Umbilical cord (tissue), 2 donors: Measurements from ENCODE around the gene TRMO. TPM values are rescaled to one million over a fixed set of nuclear protein-coding genes. Genes with fewer than 3 reads are reported as not detected.

Experiments used
- DNase-seq: peaks from one replicate; pipeline ENCODE4 v3.0.0-alpha.2; 2015; ENCODE audit warnings: low spot score
- total RNA-seq: library from RNA; depleted of rRNA; stranded (reverse); fragments of >200 nt; gene quantifications from one replicate; pipeline ENCODE4 v1.2.3, GENCODE V29; 2014; ENCODE audit warnings: low replicate concordance; ENCODE audit not compliant: insufficient read depth

Gene TRMO
- total RNA-seq, 1 donor from 2014 or later, result 37.1 TPM

DNA sequence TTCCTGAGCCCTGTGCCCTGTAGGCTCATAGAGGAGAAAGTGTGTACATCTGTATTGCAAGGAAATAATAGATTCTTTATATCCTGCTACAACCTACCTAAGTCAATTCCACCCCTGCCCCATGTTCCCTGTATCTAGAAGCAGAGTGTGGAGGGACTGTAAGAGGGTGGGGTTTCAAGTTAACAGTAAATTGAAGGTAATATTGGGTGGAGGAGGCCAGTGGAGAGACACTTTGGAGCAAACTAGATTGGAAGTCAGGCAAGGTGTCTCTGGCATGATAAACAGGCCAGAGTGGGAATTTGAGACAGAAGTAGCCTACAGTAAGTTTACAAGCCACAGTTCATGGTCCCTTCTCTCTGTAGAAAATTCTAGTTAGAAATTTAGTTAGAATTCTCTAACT lies 17.9 kb upstream of the TRMO start:
- no peak for DNase-seq

DNA sequence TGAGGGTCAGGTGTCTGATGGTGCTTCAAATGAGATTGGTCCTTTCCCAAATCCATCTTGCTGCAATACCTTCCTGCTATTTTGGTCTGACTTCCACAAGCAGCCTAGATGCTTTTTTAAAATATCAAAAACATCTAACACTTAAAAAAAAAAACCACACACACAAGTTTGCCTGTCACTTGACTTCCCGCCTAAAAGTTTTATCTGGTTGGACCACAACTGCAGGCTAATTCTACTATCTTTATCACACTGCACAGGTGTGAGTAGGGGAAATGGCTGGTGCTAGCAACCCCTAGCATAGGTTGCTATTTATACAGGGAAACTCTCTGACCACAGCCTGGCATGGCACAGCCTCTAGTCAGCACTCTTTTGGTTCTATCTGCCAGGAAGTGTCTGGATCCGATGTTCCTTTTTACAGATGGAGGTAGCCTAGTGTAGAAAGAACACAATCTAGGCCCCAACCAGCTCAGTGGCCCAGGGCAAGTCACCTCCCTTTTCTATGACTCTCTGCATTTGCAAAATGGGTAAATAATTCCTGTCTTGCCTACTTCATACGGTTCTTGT lies 15.9 kb upstream of the TRMO start, which contains the start of gene HEMGN:
Gene HEMGN, minus strand, starts transcription at position 92 of the 564 bp plus-strand sequence. Its CDS starts 36 bp downstream, at position 56.
- DNase-seq, result no peak

DNA sequence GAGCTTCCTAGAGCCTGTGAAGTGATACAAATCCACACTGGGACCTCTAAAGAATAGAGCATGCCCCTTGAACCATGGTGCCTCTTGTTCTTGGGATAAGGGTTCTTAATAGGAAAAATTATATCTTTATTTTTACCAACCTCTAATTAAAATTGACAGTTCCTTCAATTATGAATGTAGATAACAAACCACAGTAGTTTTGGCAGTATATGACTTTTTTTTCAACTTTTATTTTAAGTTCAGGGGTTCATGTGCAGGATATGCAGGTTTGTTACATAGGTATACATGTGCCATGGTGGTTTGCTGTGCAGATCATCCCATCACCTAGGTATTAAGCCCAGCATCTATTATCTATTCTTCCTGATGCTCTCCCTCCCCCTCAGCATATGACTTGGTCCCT lies 14.7 kb upstream of the TRMO start:
- no peak for DNase-seq

DNA sequence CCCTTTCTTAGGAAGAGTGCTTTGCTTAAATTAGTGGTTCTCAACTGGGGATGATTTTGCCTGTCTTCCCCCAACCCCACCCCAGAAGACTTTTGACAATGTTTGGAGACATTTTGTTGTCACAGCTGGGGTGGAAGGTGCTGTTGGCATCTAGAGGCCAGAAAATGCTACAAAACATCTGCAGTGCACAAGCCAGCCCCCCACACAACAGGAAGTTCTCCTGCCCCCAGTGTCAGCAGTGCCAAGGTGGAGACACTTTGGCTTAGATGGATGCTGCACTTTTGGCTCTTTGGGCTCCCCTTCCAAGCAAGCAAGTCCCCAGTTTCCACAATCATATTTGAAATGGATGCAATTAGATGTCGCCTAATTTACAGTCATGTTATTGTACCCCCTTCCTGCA lies 13.0 kb upstream of the TRMO start:
- DNase-seq, result no peak

DNA sequence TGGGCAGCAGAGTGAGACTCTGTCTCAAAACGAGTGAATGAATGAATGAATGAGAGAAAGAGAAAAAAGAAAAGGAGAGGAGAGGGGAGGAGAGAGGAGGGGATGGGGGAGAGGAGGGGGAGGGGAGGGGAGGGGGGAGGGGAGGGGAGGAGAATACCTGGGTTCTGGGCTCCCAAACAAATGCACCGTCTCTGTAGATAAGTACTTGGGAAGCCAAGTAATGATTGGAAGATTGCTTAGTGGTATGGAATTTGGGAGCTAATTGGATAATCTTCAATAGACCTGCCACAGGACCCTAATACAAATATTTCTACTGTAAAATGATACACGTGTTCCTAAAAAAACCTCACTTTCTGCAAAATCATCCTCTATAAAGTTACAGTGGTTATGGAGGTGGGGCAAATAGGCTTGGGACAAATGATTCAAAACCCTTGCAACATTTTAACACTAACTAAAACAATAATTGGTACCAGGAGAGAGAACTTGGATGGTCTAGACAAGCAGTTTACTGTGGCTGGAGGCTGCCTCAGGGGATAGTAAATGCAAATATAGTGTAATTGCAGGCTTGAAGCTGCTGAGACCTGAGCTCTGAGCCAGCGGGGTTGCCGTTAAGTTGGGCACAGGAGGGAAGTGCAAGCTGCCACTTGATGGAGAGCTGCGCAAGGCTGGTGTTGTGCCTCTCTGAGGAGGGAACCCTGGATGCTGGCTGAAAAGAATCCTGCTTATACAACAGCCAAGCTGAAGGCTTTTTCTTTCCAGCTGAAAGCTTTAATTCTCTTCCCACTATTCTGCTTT lies 12.2 kb upstream of the TRMO start:
- no peak for DNase-seq

DNA sequence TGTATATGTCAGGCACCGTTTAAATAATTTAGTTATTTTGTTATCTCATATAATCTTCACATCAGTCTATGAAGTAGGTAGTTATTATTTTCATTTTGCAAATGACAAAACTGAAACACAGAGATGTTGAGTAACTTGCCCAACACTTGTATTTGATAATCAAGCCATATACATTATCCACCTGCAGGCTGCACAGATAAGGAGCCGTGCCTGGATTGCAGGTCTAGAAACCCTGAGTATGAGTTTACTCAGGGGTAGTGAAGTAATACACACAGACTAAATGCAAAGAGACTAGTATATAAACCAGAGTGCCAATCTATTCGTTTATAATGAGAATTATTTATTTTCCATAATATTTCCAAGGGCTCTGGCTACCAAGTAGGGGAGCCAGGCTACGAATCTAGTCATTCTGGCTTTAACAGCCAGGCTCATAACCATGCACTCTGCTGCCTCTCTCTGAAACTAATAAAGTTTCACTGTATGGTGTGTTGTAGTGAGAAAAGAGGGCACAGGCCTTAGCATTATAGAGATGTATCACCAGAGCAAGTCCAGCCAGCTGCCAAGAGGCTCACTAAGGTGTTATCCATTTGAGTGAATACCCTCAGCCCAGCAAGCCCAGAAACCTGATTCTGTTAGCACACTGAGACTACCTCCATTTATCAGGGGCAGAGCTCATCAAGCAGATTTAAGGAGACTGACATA lies 11.1 kb upstream of the TRMO start:
- DNase-seq, result no peak

DNA sequence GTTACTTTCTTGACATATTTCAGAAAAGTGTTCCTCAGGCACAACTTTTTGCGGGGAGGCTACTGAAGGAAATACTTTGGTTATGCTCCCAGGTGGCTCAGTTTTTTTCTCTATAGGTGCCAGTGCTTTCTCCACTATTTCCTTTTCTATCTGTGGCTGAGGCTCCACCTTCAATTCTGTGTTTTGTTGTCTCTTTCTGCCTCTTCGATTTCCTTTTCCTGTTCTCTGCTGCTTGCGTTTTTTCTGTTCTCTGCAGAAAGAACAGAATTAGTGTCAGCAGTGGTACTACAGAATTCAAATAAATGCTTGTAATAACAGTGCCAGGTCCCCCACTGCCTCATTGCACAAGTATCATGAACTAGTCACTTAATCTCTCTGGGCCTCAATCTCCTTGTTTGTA lies 8.7 kb upstream of the TRMO start:
- no peak for DNase-seq

DNA sequence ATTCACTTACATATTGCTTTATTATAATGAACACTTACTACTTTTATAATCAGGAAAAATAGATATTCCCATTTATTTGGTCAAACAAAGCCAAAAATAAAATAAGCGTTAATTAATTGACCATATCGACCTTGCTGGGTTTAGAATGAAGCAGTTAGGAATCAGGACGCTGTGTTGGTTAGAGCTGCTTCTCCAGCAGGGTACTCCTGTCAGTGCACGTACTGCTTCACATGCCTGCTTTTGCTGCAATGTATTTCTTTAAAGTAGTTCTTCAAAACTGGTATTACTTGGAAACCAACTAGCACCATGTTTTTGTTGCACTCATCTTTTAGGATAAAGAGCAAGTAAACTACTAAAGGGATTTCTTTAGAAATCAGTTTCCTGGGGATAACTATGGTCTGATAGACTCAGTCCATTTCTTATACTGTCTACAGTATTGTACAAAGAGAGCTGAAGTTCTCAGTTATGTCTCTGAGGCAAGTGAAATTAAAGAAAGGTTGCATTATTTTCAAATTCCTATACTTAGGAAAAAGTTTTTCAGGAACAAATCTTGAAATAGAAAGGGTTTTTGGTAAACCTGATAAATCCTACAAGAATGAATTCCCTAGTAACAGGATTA lies 6.8 kb upstream of the TRMO start:
- DNase-seq, result no peak

DNA sequence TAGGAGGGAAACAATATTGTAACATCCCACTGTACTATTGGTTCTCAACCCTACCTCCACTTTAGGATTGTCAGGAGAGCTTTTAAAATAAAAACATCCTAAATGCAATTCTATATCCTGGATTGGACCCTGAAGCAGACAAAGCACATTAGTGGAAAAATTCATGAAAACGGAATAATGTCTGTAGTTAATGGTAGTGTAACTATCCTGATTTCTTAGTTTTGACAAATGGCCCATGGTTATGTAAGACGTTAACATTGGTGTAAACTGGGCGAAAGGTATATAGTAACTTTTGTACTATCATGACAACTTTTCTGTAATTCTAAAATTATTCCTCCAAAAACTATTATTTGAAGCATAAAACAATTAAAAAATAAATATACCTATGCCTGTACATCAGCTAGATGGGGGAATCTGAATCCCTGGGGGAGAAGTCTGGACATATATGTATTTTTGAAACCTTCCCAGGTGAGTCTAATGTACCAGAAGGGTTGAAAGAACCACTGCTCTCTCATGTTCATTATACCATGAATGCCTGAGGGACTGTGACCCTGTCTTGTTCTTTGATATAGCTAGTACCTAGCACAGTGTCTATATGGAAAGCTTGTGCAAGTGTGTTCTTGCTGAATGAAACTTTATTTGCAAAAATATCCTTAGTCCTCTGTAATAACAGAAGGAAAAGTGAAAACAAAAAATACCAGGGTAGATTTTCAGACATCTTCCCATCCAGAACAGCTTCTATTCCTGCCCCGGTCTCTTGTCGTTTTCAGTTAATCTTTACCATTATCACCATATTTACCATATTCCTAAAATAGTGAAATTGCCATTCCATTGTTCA lies 3.4 kb upstream of the TRMO start:
- DNase-seq, result no peak

DNA sequence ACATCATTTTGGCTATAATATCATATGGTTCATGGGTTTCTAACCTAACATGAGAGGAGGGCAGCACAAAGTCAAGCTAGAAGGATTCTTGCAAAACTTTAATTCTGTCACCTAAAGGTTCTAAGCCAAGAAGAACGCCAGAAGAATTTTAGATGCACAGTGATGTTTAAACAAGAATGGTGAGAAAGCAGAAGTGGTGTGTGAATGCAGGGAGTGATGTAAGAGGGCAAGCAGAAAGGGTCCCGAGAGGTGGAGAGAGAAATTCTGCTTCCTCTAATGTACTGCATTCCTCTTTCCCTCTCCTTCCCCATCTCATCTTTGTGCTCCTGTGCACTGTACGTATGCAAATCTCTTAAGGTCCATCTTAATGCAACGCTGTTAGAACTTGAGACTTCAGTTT lies 2.1 kb upstream of the TRMO start:
- no peak for DNase-seq

DNA sequence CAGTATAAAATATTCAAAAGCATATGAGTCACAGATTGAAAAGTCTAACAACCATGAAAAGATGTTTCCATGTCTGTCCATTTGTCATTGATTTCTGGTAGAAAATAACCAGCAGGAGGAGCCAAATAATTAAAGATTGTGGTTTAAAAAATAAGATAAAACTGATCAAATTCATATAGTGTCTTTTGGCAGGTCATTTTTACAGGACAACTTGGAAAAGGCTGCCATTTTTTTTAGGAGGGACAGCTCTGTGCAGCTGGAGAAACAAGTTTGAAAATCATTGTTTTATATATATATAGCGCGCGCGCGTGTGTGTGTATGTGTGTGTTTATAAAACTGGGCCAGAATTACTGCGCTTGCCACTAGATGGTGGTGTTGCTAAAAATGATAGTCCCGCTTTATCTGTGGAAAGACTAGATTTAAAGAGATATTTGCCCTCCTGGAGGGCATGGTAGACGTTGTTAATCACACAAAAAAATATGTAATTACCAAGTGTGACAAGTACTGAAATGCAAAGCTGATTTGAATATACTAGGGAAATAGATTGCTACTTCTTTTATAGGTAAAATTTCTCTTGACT lies 1.3 kb upstream of the TRMO start:
- DNase-seq, result peak; percentile 88

DNA sequence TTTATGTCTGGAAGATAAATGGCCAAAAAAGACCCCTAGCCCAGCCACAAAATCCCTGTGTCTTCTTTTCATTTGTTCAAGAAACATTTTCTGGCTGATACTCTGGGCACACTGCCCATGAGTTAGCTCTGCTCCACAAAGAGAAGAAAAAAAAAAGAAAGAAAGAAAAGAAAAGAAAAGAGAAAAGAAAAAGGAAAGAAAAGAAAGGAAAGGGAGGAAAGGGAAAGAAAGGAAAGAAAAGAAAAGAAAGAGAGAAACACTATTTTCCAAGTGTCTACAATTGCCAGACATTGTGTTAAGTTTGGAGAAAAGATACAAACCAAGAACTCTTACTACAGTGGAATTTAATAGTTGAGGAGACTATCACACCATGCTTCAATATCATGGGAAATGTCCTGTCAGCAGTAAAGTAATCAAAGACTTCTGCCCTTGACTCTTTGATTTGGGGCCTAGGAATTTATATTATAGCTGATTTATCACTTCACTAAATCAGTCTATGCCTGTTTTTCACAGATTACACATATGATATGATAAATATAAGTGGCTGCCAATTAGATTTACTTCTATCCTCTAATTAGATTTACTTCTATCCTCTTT lies 3.0 kb downstream of the TRMO start:
- no peak for DNase-seq

DNA sequence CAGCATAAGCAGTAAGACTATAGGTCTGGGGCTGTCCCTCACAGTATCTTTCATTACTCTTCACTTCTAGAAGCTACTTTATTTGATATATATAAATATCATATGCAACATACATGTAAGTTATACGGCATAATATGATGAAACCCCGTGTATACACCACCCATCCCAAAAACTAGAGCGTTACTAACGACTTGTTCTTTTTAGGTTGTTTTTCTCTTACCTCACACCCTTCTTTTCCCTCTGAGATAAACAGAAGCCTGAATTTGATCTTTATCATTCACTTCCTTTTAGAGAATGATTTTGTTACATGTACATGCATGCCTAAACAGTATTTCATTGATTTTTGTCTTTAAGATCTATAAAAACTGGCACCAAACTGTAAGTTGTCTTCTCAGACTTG lies 3.7 kb downstream of the TRMO start:
- DNase-seq, result no peak

DNA sequence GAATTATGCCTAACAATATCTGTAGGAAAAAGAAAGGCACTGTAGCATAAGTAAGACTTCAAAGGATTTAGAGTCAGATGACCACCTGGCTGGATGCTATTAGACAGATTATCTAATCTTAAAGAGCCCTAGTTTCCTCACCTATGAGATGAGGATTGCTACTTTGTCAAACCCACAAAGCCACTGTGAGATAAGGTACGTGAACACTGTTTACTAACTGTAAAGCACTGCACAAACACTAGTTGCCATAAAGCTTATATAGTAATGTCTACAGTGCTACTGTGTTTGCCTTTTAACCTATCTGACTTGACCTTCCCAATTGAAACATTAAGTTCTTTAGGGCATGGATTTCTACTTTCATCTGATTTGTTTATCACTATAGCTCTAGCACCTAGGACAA lies 10.3 kb downstream of the TRMO start:
- DNase-seq, result no peak

DNA sequence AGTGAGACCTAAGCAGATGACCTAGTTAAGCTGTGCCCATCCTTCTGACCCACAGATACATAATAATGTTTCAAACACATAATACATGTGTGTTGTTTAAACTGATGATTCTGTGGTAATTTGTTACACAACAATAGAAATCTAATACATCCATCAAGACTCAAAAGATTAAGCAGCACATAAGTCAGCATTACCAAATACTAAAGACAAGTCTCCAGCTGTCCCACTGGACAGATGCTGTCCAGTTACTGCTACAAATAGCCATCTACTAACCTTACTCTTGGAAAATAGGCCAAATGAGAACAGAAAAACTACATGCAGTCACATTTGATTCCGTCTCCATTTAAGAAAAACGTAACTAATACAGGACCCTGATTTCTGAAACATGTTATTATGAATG lies 10.8 kb downstream of the TRMO start:
- no peak for DNase-seq

DNA sequence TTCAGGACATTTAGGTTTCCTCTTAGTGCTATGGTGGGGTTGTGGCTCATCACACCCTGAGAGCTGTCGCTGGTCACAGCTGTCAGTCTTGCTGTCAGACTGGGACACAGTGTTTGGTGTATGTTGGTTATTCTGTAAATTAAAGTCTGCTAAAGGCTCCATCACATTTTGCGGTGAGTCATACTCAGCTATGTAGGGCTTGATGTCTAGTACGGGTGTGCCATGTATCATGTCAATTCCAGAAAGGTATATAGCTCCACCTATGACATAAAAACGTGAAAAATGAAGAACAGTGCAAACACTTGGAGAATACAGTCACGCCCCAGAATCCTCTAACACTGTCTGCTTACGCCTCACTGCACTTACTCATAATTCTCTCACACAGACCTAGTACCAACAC lies 11.9 kb downstream of the TRMO start:
- DNase-seq, result no peak

DNA sequence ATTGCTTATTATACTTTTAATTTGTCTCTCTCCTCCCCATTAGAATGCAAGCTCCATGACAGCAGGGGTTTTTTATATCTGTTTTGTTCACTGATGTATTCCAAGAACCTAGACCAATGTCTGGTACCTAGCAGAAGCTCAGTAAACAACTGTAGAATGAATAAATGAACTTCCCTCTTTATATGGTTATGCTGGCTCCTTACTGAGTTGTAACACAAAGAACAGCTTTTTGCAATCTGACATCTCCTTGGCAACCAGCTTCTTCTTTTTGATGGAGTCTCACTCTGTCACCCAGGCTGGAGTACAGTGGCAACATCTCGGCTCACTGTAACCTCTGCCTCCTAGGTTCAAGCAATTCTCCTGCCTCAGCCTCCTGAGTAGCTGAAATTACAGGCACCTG lies 13.6 kb downstream of the TRMO start:
- no peak for DNase-seq

DNA sequence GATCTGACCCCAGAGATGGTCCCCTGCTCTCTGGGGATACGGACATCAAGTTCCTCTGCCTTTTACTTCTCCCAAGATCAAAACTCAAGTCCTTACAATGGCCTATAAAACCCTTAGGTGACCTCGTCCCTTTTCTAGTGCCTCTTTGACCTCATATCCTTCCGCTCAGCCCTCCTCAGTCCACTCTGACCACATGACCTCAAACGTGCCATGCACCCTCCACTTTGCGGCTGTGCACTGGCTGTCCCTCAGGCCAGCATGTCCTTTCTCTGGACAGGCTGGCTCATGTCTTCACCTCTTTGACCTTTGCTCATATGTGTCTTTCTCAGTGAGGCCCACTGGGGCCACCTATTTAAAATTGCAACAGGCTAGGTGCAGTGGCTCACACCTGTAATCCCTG lies 14.7 kb downstream of the TRMO start:
- DNase-seq, result no peak

DNA sequence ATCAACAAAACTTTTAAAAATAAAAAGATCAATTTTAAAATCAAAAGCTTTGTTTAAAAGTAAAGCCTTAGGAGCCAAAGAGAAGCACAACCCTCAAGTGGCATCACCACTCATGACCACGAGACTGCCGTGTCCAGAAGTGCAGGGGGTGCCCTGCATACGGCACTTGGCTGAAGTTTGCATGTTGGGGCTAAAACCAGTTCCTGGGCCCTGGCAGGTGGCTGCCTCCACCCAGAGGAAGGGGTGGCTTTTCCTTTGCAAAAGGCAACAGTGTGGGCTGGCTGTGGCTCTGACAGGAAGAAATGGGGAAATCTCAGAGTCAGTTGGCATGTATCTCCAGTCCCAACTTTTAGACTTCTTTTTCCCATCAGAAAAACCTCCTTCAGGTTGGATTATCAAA lies 15.3 kb downstream of the TRMO start:
- DNase-seq, result no peak

DNA sequence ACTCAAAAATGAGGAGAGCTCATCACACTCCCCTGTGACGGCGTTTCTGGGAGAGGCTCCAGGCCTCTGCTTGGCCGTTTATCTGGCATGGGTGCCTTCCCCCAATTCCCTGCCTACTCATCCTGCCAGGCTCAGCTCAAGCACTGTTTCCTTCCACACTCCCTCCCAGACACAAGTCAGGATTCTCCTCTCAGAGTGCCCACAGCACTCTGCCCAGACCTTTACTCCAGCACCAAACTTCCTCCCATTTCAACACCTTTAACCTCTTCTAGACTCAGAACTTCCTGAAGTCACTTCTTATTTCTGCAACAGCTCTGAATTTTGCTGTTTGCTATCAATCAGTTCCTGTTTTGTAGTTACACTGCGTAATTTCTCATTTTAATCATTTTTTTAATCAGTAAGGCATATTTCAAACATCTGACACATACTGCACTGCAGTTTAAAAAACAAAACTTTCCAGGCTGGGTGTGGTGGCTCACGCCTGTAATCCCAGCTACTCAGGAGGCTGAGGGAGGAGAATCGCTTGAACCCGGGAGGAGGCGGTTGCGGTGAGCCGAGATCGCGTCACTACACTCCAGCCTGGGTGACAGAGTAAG lies 16.0 kb downstream of the TRMO start:
- DNase-seq, result no peak
